Measurements from ENCODE around the gene ABHD16B.
"Not testable (repeated sequence)": the region's sequence is repeated elsewhere in the genome, so short reads cannot be mapped to it uniquely, and the experiment has no call there.

The ABHD16B gene

DNA sequence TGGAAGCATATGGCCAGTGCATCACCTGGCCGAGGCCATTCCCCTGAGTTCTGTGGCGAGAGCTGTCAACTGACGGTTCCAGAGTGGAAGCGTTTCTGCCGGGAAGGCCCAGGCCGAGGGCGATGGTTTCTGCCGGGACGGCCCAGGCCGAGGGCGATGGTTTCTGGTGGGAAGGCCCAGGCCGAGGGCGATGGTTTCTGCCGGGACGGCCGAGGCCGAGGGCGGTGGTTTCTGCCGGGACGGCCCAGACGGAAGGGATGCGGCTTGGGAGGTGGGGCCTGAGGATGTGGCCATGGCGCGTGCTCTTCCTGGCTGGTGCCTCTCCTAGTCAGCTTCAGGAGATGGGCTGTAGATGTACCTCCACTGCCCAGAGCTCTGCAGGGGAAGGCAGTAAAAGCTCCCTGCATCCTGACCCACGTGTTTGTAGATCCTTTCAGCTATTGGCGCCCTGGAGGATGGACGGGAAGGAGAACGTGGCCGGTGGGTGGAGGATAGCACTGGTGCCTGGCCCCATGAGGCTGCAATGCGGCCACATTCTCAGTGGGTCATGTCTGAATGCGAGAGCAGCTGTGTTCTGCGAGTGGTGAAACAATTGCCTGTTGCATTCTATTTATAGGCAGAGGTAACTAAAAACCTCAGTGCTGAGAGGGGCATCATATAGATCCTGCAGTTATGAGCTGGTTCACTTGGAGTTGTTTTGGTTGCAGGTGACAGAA lies 16.6 kb downstream of the ABHD16B start:
- no peak for DNase-seq (ENCODE audit: low spot score)

DNA sequence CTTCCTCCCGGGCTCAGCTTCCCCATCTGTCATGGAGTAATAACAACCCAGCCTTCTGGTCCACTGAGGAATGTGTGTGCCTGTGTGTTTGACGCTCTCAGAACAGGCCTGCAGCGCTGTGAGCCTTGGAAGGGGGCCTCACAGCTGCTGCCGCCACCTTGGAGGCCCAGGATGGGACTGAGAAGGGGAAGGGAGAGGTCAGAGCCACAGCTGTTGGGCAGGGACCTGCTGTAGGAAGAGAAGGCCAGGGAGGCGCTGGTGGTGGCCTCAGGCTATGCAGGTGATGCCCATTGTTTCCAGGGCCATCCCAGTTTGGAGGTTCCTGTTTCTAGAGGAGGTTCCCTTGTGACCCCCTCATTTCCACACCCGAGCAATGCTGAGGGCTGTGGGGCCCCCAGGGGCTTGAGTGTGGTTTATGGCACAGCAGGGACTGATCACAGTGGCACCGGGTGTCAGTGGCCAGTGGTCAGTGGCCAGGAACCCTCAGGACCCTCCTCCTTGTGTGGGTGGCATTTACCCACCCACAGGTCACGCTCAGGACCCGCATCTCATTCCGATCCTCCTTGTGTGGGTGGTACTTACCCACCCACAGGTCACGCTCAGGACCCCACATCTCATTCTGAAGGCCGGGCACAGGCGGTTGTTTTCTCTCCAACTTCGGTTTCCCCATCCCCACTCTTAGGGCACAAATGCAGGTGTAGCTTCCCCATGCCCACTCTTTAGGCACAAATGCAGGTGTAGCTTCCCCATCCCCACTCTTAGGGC lies 17.8 kb downstream of the ABHD16B start:
- no peak for DNase-seq (ENCODE audit: low spot score)

DNA sequence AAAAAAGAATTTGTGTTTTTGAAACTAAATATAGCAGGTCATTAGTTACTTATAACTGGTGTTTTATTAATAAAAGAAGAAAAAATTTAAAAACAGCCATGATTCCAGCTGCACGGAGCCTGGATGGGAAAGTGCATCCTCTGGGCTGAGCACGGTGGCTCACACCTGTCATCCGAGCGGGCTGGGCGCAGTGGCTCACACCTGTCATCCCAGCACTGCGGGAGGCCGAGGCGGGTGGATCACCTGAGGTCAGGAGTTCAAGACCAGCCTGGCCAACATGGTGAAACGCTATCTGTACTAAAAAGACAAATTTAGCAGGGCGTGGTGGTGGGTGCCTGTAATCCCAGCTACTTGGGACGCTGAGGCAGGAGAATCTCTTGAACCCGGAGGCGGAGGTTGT lies 19.6 kb downstream of the ABHD16B start:
- DNase-seq (ENCODE audit: low spot score), result not testable (repeated sequence)

DNA sequence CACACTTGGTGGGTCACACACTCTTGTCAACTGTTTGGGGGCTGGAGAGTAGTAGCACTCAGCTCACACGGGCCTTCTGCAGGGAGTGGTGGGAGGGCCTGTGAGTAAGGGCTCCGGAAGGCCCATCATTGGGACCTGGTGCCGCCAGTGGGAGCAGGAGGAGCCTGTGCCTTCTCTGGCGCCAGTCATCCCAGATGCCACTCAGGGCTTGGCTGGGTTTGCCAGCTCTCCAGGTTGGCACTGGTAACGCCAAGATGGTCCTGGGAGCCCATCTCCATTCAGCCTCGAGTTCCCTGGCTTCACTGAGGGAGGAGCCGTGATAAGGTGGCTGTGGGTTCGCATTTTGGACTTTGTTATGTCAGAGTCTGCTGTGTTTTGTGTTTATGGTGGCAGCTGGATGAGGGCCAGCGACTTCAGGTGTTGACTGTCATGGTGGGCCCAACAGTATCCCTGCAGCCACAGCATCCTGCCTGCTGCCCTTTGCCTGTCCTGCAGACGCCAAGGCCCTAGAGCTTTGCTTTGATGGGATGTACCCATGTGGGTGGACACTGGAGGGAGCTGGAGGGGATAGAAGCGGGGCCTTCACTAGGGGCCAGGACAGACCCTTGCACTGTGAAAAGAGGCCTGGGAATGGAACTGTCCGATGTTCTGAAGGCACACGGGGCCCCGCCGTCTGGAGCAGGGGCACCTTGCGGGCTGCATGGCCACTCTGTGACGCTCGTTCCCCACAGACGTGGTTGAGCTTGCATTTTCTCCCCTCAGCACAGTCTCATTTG lies 20.3 kb downstream of the ABHD16B start:
- DNase-seq (ENCODE audit: low spot score), result no peak

DNA sequence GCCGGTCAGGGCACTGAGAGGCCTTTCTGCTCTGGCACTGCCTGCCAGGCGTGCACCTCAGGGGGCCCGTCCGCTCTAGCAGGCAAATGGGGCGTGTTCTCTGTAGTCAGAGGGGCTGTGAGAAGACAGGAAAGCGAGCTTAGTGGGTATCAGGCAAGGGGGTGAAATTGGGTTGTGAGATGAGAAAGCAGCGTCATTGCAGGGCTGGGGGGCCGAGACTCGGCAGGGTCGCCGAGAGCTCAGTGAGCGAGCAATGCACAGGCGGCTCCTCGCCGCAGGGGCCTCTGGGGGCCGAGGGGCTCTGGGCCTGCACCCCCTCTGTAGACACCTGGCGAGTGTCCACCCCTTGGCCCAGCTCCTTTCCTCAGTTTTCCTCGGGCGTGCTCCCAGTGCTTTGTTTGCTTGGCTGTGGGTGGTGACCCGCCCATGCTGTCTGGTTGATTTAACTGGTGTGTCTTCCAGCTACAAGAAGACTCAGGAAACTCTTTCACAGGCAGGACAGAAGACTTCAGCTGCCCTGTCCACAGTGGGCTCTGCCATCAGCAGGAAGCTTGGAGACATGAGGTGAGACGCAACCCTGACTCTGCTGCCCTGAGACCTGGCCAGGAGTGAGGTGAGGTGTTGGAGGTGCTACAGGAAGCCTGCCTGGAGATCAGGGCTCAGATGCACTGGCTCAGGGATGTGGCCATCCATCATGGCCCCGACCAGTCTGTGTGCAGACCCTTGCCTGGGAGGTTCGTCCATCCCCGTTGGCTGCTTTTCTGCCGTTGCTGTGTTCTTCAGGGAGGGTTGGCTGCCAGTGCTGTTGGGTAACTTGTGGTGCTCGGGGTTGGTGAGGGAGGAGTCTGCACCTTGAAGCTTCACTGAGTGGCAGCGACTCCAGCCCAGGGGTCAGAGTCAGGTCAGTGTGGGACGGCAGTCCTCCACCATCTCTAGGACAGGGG lies 21.2 kb downstream of the ABHD16B start:
- DNase-seq (ENCODE audit: low spot score), result no peak

DNA sequence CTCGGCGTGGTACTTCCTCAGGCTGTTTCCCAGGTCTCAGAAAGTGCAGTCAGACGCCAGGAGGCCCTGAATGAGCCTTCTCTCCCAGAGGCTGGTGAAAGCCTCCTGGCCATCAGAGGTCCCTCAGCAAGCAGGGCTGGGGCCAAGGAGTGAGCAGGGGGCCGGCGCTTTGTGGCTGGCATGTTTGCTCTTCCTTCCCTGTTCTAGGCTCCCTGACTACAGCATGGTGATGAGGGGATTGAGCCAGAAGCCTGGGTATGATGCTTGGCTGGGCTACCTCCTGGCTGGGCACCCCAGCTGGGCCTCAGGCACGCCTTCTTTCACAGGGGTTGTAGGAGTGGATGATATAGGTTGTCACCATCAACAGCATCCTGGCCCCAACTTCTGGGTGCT lies 21.9 kb downstream of the ABHD16B start:
- DNase-seq (ENCODE audit: low spot score), result no peak

DNA sequence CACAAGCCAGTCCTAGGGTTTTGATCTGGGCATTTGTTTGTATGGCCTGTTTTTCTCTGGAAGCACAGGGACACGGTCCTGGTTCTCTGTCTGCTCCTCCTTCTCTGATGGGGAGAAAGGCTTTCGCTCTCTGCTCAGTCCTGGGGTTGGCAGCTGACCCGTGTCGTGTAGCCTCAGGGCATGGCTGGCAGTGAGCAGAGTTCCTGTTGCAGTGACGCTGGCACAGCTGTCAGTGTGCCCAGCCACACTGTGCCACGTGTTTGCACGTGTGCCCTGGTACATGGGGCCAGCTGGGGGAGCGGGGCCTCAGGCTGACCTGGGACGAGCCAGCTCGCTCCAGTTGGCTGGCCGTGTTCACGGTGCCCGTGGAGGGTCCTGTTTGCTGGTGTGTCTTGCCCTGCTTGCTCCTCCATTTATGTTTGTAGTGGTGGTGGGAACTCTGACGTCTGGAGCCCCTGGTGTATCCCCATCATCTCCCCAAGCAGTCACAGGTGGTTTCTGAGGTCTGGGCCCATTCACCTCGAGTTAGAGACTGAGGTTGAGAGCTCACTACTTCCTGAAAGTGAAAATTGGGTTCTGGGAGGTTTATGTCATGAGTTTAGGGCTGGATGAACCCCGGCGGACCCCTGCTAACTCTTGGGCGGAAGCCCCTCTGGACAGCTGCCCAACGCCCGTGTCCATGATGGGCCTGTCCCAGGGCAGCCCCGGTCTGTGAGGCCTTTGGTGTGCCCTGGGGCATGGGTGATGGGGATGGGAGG lies 23.4 kb downstream of the ABHD16B start:
- DNase-seq (ENCODE audit: low spot score), result no peak

DNA sequence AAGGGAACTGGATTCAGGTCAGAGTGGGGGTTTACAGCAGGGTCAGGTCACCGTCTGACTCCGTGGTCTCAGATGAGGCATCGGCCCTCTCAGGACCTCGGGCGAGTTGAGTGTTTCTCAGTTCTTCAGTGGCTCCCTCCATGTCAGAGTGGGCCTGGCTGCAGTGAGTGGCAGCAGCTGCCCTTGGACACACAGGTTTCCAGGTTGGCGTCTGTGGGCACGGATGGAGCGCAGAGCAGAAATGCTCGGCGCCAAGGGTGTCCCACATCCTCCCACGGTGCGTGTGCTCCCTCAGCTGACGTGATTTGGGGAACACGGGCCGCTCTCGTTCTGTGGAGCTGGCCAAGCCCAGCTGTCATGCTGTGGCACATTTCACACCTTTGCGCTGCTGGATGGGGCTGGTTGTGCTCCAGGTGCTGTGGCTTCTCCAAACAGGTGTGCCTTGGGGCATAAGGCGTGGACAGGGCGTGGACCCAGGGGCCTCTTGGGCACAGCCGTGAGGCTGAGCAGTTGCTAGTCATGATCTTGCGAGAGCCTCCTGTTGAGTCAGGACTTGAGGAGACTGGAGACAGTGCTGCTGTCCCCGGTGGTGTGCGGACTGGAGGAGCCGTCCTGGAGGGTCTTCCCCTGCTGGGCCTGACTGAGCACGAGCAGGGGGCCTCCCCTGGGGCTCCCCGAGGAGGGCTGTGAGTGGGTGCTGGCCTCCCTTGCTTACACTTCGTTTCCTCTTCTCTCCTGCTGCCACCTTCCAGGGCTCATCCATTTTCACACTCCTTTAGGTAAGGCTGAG lies 24.2 kb downstream of the ABHD16B start:
- DNase-seq (ENCODE audit: low spot score), result no peak

DNA sequence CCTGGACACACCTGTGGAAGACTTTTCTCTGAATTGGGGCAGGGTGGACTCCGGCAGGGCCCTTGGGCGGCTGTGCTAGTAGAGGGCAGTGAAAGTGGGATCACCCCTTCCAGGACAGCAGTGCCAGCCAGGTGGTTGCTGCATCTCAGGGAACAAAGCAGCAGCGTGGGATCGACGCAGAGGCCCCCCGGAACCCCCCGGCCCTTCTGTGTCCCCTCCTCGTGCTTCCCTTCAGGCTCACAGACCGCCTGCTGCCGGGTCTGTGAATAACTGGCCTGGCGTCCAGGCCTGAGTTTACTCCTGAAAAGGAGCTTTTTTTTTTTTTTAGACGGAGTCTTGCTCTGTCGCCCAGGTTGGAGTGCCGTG lies 24.7 kb downstream of the ABHD16B start:
- no peak for DNase-seq (ENCODE audit: low spot score)

DNA sequence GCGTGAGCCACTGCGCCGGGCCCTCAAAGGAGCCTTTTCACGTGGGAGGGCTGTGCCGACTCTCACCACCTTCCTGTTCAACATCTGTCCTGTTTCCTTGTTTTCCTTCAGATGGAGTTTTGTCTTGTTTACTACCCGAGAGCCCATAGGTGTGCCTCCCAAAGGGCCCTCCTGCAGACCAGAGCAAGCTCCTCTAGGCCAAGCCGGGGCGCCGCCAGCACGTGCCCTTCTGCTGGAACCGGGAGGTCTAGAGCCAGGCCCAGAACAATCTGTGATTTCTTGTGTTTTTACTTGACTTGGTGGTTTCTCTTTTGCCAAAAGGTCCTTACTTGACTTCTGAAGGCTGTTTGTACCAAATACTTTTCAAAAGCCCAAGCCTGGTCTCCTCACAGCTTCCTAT lies 25.6 kb downstream of the ABHD16B start:
- no peak for DNase-seq (ENCODE audit: low spot score)

DNA sequence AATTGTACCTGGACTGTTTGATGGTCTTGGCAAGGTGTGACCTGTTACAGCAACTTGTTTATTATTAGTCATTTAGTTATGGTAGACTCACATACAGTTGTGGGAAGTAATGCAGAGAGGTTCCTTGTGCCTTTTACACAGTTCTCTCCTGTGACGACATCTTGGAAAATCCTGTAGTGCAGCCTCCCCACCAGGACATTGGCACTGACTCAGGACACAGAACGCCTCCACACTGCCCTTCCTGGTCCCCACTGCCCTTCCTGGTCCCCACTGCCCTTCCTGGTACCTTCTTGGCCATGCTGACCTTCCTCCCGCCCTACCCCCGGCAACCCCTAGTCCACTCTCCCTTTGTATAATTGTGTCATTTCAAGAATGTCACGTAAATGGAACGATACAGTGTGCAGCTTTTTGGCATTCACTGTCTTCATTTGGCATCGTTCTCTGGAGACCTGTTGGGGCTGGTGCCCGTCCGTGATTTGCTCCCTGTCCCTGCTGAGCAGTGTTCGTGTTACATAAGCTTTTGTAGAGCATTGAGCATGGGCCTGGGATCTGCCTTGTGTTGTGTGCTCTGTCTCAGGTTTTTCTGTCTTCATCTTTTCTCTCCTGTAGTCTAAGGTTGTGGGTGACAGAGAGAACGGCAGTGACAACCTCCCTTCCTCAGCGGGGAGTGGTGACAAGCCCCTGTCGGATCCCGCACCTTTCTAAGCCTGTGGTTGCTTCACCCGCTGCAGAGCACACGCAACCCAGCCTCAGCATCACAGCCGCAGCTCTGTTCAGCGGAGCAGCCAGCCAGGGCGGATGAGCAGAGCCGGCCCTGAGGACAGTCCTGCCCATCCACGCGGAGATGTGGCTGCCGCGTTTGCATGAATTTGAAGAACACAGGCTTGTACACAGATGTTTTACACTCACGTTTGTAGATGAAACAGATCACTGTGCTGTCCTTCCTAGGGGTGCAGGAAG lies 28.2 kb downstream of the ABHD16B start:
- no peak for DNase-seq (ENCODE audit: low spot score)

DNA sequence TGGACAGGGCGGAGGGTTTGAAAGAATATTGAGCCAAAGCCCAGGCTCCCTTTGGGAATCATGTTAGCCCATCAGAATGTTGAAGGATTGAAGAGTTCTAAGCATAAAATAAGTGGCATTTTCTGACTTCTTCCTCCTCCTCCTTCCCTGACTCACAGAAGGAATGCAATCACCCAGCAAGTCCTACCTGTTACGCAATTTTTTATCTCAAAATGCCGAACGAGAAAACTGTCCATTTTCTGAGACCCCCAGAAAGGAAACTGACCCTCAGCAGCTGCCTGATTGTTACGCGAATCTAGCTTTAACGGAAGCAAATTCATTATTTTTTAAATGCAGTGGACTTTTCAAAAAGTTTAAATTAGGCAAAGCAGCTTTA lies 28.9 kb downstream of the ABHD16B start:
- no peak for DNase-seq (ENCODE audit: low spot score)

DNA sequence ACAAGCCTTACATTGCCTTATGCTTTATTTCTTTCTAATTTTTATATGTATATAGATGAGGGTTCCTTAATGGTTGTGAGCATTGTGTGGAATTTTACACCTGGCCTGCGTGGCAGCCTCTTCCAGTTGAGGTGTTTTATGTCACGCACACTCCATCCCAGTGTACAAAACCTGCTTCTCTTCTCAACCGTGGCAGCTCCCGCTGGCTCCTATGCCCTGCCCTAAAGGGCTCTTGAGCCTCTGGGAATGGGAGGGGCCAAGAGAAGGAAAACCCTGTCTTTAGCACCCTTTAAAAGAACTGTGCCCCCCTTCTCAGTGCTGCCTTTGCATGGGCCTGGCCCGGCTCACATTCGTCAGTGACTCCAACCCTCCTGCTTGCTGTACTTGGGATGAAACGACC lies 29.3 kb downstream of the ABHD16B start:
- no peak for DNase-seq (ENCODE audit: low spot score)

DNA sequence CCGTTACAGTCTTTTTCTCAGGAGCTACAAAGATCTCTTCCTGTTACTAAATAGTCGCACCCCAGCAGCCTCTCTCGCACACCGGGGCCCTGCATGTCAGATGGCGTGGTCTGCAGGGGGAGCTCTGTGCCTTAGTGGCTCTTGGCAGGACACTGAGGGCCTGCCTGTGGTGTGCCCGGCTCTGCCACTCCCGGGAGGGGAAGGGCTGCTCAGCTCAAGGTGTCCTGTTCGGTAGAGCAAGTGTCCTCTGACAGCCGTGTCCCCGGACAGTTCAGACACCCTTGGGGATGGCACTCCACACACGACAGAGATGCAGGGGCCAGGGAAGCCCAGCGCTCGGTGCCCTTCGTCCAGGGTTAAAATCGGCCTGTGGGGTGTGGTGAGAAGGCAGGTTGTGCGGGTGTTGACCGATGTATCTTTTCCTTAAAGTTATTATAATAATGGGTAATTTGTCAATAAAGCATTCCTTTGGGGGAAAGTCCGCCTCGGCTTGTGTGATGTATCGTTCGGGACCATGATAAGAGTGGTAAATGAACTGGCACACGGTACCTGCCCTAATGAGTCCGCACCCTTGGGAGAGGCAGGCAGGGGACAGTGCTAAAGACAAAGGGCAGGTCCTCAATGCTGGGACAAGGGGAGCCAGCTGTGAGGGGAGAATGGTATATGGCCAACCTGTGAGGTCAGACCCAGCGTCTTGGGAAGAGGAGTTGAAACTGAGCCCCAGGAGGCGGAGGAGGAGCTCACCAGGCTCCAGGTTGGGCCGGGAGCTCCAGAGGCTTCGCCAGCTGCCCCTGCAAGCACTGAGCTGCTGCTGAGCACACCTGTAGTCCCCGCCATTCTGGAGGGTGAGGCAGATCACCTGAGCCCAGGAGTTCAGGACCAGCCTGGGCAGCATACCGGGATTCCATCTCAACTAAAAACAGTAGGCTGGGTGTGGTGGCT lies 30.0 kb downstream of the ABHD16B start:
- DNase-seq (ENCODE audit: low spot score), result no peak

DNA sequence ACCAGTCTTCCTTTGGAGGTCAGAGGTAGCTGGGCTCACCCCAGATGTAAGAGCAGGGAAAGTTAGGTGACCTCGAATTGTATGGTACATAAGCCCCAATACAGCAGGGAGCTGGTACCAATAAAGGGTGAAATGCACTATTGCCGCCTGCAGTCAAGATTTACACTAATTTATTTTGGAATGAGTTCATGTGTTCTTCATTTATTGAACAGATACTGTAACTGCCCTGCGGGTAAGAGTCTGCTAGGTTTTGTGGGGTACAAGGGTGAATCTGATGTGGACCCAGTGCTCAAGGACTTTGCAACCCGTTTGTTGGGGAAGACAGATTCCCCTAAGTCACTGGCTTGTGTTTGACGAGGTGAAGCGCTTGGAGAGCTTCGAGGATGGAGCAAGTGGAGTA lies 31.1 kb downstream of the ABHD16B start:
- DNase-seq (ENCODE audit: low spot score), result no peak

DNA sequence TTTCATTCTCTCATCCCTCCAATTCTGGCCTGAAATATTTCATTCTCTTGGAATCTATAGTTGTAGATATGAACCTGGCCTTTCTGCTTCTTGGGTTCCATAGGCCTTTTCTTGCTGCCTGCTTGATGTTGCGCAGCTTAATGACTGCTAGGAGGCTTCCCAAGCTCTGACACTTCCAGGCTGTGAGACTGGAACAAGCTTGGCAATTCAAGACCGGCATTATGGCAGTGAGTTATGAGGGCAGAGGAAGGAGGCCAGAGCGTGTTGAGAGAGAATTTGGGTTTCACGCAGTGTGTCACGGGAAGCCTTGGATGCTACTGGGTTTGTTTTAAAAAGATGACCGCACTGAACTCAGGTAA lies 32.7 kb downstream of the ABHD16B start:
- no peak for DNase-seq (ENCODE audit: low spot score)

DNA sequence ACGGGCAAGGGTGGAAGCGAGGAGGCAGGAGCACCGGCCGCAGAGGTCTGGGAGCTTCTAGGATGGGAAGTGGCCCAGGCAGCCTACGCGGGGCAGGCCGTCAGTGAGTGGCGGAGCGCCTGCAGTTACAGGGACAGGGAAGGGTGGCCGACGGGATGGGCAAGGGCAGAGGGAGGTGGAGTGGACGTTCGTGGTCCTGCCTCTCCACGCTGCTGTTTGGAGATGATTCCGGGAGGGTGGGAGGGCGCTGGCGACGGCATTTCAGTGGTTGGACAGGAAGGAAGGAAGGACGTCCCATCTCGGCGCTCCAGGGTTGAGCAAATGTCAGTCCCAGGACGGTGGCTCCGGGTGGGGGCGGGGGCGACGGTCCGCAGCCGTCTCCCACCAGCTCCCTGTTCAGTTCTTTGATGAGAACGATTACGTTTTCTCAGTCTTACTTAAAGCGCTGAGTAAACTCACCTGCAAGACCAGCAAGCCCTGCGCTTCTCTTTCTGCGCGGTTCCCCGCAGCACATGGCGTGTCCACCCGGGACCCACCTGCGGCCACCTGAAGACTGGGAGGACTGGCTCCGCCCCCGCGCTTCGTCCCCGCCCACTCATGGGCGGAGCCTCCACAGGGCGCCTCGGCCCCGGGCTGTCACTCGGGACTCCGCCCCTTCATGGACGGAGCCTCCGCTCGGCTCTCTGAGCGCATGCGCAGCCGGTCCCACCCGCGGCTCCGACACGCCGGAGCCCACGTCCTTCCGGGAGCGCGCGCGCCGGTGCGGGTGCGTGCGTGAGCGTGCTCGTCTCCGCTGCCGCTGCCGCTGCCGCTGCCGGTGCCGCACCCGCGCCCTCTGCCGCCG lies 33.3 kb downstream of the ABHD16B start, which contains the start of gene DNAJC5:
DNAJC5 (plus strand) TSS at position 769 of the 844 bp plus-strand sequence. CDS start 33,220 bp downstream, outside the sequence.
- DNase-seq (ENCODE audit: low spot score), result peak; percentile 96
